Fibroblast of lung (primary cell): Measurements from ENCODE around the gene FBXW12.

Experiments
- EZH2 ChIP-seq: IDR thresholded peaks from 2 replicates; pipeline ENCODE4 v1.5.1; 2012; ENCODE audit warnings: low read length, control low read depth, mild to moderate bottlenecking; ENCODE audit errors: missing control alignments
- TF ChIP-seq, protein P1 (sequence below), 2 donors: IDR thresholded peaks in 1 of 2; conservative IDR thresholded peaks in 1 of 2; 1 replicate in 1 of 2; 2 replicates in 1 of 2; pipeline ENCODE4 v1.5.1; 2011 to 2012; ENCODE audit warnings: low read length in 2 of 2, control low read depth in 1 of 2, inconsistent platforms in 1 of 2, low read depth in 1 of 2, mild to moderate bottlenecking in 1 of 2

DNA sequence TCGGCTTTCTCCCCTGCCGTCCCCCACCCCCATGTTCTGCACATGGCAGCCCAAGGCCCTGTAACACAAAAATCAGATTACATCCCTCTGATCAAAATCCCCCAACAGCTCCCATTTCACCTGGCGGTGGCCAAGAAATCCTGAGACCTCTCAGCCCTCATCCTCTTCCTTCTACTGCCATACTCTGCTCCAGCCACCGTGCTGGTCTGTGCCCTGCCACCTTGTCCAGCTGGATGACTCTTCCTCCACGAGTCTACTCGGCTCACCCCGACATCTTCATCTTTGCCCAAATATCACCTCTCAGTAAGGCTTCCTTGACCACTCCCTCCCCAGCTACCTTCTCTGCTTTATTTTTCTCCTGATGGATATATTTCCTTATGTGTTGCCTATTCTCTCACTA is 64.8 kb downstream of the FBXW12 start:
- no peak for TF ChIP-seq EZH2
- TF ChIP-seq, protein P1, sequence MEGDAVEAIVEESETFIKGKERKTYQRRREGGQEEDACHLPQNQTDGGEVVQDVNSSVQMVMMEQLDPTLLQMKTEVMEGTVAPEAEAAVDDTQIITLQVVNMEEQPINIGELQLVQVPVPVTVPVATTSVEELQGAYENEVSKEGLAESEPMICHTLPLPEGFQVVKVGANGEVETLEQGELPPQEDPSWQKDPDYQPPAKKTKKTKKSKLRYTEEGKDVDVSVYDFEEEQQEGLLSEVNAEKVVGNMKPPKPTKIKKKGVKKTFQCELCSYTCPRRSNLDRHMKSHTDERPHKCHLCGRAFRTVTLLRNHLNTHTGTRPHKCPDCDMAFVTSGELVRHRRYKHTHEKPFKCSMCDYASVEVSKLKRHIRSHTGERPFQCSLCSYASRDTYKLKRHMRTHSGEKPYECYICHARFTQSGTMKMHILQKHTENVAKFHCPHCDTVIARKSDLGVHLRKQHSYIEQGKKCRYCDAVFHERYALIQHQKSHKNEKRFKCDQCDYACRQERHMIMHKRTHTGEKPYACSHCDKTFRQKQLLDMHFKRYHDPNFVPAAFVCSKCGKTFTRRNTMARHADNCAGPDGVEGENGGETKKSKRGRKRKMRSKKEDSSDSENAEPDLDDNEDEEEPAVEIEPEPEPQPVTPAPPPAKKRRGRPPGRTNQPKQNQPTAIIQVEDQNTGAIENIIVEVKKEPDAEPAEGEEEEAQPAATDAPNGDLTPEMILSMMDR (conservative IDR thresholded peaks at IDR 0.05 in 1 of 2, IDR thresholded peaks at IDR 0.05 in 1 of 2; ENCODE audit: low read depth in 1 of 2, low read length in 2 of 2) = no peak
